HG03060 (cell line): ENCODE measurements around the gene SNED1.
"Not testable (repeated sequence)": the region's sequence is repeated elsewhere in the genome, so short reads cannot be mapped to it uniquely, and the experiment has no call there.

ENCODE experiments used
- ATAC-seq: cut with Tn5 transposase; IDR thresholded peaks from one replicate; pipeline ENCODE4 v1.9.1; 2021; ENCODE audit warnings: low read depth, moderate number of reproducible peaks; ENCODE audit not compliant: unreplicated experiment

Gene SNED1

DNA sequence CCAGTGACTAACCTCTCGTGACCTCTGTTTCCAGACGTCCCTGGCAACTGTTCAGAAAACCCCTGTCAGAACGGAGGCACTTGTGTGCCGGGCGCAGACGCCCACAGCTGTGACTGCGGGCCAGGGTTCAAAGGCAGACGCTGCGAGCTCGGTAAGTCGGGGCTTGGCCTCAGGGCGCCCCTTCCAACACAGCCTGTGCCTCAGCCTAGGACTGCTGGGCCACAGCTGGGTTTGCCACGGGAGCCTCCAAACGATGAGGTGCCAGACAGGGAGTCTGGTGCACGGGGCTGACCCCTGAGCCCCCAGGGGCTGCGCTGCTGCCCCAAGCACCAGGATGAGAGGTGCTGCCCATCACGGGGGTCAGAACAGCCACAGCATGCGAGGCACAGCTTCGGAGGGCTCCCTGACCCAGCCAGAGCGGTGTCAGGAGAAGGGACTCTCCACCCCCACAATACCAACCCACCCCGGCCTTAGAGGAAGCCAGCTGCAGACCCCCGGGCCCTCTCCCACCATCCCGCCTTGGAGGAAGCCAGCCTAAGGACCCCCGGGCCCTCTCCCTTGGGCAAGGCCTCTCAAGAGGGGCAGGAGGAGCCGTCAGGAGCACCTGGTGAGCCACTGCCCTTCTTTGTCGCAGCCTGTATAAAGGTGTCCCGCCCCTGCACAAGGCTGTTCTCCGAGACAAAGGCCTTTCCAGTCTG is 83.4 kb downstream of the SNED1 start:
- ATAC-seq = no peak

DNA sequence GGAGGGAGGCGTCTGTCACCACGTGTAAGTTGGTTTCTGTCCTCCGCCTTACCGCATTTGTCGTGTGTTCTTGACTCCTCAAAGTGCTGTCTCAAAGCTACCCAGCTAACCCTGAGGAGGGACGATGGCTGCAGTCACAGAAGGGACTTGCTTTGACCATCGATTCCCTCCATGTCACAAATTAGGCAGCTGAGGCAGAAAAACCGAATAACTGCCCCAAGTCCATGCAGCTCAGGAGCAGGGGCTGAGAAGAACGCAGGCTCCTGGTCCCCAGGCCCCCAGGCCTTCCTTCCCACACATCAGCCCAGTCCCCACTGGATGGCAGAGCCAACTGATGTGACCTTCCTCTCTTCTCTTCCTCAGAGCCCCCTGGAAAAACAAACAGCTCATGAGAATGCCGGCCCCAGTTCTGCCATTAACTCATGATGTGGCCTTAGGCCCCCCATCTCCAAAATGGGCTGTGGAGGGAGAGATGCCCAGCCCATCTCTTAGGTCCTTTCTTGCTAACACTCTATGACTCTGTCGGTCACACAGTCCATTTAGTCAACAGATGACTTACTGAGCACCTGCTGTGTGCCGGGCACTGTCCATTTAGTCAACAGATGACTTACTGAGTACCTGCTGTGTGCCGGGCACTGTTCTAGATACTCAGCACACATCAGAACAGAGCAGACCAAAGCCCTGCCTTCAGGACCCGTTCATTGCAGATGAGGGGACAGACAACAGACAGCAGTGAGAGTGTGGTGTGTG is 84.1 kb downstream of the SNED1 start:
- ATAC-seq = no peak

DNA sequence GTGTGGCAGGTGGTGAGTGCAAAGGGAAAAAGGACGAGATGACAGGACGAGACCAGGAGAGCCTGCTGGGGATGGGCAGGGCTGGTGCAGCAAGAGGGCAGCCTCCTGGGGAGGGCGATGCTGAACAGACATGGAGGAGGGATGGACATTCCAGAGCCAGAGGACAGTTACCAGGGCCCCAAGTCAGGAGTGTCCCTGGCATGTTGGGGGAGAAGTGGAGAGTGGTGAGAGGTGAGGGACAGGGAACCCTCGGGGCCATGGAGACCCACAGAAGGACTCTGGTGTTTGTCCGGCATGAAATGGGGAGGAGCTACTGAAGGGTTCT is 84.6 kb downstream of the SNED1 start:
- ATAC-seq = no peak

DNA sequence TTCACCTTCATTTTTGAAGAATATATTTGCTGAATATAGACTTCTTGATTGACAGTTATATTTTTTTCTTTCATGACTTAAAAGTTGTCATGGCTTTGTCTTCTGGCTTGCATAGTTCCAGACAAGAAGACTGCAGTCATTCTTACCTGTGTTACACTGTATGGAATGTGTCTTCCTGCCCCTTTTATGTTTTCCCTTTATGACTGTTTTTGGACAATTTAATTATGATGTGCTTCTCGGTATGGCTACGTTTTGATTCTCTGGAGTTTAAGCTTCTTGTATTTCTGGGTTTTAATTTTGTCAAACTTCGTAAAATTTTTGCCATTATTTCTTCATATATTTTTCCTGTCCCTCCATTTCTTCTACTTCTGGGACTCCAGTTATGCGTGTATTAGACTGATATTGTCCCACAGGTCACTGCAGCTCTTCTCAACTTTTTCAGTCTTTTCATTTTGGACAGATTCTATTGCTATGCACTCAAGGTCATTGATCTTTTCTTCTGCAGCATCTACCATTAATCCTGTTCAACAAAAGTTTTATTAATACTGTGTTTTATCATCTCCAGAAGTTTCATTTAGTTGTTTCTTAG is 86.5 kb downstream of the SNED1 start:
- ATAC-seq = no peak

DNA sequence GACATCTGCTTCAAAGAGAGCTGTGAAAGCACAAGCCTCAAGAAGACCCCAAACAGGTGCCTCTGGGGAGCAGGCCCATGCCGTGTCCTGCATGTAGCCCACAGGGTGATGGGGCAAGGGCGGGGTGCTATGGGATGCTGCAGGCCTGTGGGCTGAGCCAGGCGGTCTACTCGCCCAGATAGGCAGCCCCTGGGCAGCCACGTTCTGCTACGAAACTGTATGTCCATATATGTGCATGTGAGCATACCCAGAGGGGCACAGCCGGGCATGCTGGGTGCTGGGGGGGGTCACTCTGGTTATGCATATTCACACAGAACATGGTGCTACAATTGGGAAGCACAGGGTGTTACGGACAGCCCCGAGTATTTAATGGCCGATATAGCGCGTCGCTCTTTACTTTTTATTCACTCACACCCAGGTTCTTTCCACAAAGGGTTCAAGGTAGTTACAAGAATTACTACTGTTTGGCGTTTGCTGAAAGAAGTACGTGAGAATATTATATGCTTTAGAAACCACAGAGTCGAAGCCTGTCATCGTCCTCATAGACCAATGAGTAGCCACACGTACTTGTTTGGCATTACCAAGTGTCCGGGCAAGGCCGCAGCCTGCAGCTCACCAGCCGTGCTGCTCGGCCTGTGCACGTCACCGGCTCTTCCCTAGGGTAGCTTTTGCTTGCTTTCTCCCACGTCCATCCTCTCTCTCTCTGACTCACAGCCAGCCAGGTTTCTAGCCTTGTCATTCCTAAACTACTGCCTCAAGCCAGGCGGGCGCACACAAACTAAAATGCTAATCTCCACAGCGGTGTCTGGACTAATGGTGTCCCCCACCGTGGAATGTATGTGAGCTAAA is 89.2 kb downstream of the SNED1 start:
- peak; percentile 51 for ATAC-seq

DNA sequence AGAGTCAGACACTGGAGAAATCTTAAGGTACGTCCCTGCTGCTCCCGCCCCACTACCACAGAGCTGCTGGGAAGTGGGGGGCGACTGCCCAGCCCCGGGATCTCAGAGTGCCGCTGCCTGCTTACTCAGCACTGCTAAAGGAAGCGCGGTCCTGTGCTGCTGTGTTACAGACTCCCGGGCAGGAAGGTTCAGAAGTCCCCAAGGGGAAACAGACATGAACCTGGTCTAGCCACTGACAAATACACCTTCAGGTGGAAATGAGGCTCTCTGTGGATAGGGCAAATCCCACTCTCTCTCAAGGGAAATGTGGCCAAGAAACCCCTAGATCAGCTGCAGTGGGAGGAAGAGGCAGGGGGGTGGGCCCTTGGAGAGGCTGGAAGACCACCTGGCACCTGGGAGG is 90.0 kb downstream of the SNED1 start:
- ATAC-seq = peak; percentile 27

DNA sequence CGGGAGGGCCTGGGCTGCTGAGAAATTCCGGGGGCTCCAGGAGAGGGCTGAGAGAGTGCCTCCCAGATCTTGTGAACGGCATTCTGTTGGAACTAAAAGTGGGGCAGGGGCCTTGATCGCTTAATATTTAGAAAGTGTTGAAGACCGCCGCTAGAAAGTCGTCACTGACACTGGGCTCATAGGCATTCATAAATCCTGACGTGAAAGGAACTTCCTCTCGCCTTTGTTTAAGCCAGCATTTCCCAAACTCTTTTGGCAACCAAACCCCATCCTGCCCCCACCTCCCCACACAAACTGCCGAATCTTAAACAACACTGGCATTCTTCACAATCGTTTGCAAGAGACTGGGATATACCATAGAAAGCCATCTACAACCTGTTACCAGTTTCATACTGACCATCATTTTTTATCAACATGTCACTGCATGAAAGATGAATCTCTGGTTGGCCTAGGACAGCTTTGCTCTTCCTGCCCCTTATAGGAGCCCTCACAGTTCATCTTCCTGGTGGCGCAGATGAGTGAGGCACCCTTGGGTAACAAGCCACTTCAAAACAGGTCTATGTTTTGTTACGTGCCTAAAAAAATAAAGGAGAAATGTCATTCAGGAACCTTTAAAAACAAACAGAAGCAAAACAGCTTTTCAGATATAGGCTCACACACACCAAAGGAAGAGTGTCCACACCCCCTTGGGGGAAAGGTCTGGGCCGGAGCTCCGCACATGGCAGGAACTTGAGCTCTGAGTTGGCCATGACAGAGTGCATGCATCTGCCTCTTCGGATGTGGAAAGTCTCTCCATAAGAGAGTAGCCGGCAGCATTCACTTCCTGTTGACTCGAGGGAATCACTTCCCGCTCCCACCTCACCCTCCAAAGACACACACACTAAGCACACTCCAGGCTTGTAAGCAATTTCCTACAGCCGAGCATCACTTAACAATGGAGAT is 90.6 kb downstream of the SNED1 start:
- ATAC-seq = no peak

DNA sequence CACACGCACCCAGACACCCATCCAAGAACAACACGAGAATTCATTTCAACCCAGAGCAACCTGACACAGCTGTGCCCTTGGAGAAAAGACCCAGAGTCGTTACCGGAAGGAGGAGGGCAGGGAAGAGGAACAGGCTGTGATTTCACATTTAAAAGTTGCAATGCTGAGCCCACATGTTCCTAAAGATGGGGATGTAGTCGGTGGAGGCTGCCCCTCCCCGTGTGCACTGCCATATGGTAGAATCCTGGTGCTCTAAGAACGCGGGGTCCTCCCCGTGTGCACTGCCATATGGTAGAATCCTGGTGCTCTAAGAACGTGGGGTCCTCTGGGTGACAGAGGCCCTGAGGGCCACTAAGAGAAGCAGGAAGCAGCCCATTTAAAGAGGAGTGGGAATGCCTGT is 92.8 kb downstream of the SNED1 start:
- no peak for ATAC-seq

DNA sequence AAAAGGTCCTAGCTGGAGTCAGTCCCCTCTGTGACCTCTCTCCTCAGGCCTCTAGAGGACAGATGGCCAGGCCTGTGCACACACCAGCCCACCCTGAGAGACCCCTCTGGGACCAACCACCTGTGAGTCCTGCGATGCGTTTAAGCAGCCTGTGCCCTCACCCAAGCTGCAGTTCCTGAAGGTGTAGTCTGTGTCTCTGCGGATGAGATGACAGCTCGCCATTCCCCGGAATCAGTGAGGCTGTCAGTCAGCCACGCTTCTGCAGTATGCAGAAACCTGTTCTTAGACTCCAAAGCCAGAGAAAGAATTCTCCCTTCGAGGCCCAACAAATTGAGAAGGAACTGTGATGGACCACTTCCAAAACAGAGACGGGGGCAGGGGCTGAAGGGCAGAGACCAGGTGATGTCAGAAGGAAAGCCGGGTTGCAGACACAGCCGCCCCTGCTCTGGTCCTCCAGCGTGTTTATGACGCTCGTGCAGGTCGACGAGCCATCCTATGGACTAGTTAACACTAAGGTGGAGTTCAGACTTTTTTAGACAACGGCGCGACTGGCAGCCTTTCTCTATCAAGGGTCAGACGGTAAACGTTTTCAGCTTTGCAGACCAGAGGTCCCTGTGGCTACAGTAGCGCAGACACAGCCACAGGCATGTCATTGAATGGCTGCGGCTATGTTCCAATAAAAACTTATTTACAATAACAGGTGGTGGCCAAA is 93.5 kb downstream of the SNED1 start:
- no peak for ATAC-seq

DNA sequence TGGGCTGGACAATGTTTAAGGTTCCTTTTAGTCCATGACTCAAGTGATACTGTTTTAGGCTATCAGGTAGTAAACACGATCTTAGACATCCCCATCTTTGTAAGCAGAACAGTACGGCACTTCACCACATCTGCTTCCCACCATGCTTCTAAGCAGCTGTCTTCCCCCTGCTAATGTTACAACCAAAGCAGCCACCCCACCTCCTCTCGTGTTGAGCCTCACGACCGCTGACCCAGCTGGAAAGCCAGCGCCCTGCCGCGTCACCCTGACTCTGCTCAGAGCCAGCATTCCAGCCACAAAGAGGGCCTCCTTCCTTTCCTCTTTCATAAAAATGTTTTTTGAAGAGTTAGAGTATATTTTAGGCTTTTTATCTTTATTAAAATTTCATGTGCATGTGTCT is 94.3 kb downstream of the SNED1 start:
- no peak for ATAC-seq

DNA sequence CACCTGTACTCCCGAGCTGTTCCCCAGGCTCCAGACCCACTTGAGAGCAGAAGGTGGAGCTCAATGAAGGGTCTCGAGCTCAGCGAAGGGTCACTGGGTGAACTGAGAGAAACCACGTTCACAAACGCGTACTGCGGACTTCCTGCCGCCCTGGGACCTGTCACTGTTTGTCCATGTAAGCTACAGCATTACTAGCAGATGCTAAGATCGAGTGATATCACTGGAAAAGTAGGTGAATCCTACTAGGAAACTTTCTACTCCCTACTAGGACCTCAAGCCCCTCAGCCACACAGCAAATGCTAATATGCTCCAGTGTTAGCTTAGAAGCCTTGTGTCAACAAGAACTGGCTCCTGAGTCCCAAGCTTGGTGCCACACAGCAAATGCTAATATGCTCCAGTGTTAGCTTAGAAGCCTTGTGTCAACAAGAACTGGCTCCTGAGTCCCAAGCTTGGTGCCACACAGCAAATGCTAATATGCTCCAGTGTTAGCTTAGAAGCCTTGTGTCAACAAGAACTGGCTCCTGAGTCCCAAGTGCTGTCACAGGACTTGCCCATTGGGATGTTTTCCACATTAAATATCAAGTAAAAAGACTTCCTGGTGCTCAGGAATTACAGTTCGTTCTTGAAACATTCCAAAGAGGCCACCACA is 94.8 kb downstream of the SNED1 start:
- not testable (repeated sequence) for ATAC-seq

DNA sequence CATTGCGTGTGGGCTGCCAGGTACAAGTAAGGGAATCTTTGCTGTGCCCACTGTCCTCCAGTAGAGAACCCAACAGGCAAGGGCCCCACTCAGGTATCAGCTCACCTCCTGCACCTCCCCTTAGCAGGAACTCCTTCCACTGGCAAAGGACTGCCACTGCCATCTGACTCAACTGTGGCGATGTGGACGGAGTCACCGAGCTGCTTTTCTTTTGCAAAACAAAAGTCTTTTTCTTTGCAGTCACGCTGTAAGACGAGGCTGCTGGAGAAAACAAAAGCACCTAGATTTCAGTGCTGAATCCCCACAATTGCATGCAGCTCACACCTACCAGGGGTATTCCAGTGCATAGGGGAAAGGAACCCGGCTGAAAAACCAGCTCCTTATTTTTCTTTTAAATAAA is 95.8 kb downstream of the SNED1 start:
- no peak for ATAC-seq

DNA sequence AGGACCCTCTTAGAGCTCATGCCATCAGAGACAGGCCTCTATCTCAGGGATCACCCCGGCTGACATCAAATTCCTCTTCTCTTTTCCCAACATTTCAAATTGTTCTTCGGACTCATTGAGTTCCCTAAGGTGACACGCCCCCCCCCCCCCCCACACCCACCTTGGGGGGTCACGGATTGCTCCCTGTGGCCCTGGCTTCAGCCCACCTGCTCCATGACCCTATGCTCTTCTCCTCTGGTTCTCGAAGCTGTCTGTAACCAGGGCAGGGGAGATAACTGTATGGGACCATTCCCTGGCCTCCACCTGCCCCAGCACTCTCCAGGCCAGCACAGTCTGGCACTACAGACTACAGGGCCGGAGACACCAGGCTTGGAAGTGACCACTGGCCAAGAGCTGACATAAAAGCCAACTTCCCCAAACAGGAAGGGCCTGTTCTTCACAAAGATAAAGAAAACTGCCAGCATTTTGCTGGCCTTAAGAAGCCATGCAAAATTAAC is 96.6 kb downstream of the SNED1 start:
- no peak for ATAC-seq

DNA sequence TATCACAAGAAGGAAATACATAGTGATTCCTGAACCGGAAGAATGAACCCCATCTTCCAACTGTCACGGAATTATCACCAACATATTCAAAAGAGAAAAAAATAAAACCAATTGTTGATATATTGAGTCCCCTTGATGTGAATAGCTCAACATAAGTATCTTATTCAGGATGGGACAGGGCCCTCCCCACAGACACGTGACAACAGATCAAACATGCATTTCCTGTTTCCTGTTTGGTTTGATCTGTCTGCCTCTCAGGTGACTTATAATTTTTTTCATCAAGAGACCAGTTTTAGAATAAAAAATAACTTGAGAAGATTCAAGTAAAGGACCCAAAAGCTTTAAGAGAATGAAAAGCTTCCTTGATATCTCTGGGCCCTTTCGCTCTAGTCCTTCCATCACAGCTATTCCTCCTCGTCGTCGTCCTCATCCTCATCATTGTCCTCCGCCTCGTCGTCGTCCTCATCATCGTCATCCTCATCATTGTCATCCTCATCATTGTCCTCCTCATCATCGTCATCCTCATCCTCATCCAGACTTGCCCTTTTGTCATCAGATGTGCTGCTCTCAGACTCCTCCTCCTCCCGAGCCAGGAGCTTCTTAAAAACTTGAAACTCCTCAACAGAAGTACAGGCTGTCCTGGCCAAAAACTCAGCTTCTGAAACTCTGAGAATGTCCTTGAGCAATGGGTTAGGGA is 97.3 kb downstream of the SNED1 start:
- no peak for ATAC-seq

DNA sequence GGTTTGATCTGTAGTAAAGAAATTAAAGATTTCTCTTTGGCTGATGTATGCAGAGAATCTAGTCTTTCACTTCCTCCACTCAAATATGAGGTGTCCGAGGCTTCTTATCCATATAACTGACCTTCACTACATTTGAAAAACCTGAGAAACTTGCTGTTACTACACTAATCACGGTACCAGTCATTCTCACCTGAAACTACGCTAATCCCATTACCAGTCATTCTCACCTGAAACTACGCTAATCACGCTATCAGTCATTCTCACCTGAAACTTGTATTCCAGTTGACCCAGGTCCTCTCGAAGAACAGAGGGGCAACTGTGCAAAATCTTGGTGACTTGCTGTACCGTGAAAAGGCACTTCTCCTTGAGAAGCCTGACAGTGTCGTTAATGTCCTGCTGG is 98.6 kb downstream of the SNED1 start:
- ATAC-seq = peak; percentile 39

DNA sequence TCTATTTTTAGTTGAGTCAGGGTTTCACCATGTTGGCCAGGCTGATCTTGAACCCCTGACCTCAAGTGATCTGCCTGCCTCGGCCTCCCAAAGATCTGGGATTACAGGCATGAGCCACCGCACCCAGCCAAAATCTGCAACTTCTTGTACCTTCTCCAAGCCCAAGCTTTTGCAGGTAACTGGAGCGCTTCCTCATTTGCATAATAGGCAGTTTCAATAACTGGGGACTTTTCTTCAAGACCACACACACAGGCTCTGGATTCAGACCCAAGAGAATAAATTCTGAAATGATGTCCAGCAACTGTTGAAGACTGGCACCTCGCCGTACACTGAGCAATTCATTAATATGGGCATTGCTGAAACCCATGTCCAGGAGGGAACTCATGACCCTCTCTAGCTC is 100.8 kb downstream of the SNED1 start:
- ATAC-seq = no peak

DNA sequence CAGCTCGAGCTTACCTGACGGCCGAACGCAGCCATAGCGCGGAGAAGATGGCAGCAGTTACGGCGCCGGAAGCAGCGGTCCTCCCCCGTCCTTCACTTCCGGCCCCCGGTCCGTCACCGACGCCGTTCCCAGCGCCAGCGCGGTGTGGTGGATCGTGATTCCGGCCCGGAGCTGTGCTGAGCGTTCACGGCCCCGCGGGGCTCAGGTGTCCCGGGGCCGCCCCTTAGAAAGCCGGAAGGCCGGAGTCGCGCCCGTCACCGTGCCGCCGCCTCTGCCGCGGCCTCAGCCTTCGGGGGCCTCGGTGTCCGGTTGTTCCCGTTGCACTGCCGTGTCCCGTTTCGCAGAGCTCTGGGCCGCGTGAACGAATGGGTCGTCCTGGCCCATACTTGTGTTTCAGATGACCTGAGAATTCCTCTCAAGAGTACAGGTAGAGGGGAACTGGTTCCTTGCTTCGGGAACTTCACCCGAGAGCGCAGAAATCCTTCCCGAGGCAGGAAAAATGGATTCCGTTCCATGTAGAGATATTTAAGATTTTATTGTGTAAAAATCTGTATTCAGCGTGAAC is 103.9 kb downstream of the SNED1 start, which contains the start of gene MTERF4:
Gene MTERF4, minus strand, starts transcription at position 49 of the 565 bp plus-strand sequence. Its CDS starts 14 bp downstream, at position 35.
- ATAC-seq = no peak

DNA sequence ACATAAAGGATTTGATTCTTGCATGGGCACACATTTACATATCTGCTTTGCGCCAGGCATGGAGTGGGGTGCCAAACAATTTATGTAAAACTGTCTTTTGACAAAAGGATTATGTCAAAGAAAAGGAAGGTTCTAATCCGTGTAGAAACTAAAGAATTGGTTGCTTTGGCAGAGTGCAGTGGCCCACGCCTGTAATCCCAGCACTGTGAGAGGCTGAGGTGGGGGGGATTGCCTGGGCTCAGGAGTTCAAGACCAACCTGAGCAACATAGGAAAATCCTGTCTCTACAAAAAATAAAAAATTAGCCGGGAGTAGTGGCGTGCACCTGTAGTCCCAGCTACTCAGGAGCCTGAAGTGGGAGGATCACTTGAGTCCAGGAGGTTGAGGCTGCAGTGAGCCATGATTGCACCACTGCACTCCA is 104.8 kb downstream of the SNED1 start:
- no peak for ATAC-seq
